Fibroblast of lung (primary cell): ENCODE data around the gene C4BPA.

ENCODE experiments used
- CTCF ChIP-seq, 2 donors: IDR thresholded peaks in 1 of 2; conservative IDR thresholded peaks in 1 of 2; 1 replicate in 1 of 2; 2 replicates in 1 of 2; pipeline ENCODE4 v1.5.1; 2011 to 2012; ENCODE audit warnings: low read length in 2 of 2, control low read depth in 1 of 2, inconsistent platforms in 1 of 2, low read depth in 1 of 2, mild to moderate bottlenecking in 1 of 2
- EZH2 ChIP-seq: IDR thresholded peaks from 2 replicates; pipeline ENCODE4 v1.5.1; 2012; ENCODE audit warnings: low read length, control low read depth, mild to moderate bottlenecking; ENCODE audit errors: missing control alignments

GRCh38 chr1:207081088-207081487 lies 22.9 kb upstream of the C4BPA start:
- TF ChIP-seq EZH2 (no peak), CTCF (conservative IDR thresholded peaks at IDR 0.05 in 1 of 2, IDR thresholded peaks at IDR 0.05 in 1 of 2; ENCODE audit: low read depth in 1 of 2, low read length in 2 of 2) (no peak)
